Erythroblast (primary cell): ENCODE data around the gene CD200R1L.

ENCODE experiments used
- GATA1 ChIP-seq: IDR thresholded peaks from 2 replicates; pipeline ENCODE4 v1.6.1; 2011; ENCODE audit warnings: low read depth, mild to moderate bottlenecking, control low read depth, low read length, moderate library complexity
- POLR2A ChIP-seq: IDR thresholded peaks from 2 replicates; pipeline ENCODE4 v1.6.1; 2011; ENCODE audit warnings: mild to moderate bottlenecking, low read length

- TF ChIP-seq POLR2A (no peak), GATA1 (no peak)
Measured at GRCh38 chr3:112871735-112872134, 25.1 kb upstream of the CD200R1L start.
